COR-L47 (cell line): ENCODE measurements around the gene CELF4.

Source experiments
- DNase-seq: peaks from one replicate; lab custom pipeline; 2025; lab: John Stamatoyannopoulos, UW

Gene CELF4

GRCh38 chr18:37317486-37317885 is 248.1 kb downstream of the CELF4 start:
- DNase-seq = no peak

- DNase-seq = no peak
Observed at GRCh38 chr18:37316468-37316867, 249.1 kb downstream of the CELF4 start.

DNA sequence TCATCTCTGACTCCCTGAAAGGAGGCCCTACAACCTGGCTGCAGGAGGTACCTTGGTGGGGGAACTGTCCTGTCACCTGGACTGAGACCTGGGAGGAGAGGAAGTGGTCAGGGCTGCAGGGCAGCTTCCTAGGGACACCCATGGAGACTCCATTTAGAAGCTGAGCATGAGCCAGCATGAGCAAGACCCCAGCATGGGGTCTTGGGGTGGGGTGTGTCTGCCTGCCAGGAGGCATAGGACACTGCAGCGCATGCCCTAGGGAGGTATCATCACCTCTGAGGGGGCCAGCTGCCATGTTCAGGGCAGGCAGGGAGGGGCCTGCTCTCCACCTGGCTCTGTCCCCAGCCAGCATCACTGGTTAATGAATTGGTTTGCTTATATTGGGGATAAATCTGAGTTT is 249.7 kb downstream of the CELF4 start:
- DNase-seq = peak; percentile 54

DNA sequence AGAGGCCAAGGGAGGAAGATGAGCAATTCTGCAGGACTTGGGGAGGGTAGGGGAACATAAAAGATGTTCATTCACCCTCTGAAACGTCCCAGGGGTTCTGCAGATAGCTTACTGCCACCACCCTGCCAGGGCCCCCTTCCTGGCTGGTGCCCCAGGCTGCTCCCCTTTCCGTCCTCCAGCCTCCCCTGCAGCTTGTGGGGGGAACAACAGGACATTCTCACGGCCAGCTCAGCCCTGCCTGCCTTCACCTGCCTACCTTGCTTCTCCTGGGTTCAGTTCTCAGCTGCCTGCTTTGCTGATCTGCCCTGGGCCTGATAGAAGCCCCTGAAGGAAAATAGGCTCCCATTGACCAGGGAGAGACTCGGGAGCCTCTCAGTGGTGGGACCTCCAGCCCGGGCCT is 251.1 kb downstream of the CELF4 start:
- DNase-seq = no peak

DNA sequence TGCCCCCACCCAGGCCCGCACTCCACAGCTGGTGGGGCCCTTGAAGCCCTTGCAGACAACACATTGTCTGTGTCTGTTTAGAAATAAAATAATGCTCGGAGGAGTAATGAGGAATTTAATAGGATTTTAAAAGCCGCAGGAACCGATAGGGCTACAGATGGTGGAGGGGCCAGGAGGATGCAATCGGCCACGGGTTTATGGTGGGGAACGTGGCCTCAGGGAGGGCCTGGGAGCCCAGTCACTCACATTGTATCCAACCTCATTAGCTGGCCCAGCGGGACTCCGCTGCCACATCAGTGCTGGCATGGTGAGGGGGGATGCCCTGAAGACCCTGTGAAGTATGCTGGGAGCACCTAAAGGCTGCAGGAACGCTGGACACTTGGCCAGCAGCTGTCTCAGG is 252.0 kb downstream of the CELF4 start:
- DNase-seq = no peak

DNA sequence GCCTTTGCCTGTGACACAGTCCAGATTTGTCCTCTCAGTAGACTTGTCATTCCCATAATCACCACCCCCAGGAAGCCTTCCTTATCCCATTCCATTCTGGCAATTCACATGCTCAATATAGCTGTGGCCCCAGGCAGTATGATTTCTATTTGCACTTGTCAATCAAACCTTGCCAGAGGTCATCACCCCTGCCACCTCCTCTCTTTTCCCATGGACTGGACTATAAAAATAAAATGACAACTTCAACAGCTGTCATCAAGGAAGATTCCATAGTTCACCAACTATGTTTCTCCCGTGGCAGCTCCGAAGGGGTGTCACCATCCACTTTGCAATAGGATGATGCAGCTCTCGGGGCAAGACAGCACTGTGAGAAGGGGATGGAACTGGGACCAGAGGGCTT is 255.7 kb downstream of the CELF4 start:
- DNase-seq = no peak

DNA sequence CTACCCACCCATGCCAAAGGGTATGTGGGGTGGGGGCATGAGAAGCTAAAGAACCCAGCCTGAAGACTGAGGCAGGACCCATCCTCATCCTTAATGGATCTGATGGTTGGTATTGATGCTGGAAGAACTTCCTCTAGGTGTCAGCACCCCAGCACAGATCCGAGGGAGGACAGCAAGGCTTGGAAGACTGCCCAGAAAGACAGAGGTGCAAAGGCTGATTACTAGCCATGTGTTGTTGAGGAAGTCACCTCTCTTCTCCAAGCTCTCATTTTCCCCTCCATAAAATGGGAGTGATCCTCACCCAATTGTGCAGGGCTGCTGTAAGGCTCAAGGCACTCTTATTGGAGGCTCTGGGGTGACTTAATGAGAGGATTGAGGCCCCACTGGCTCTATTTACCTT is 256.5 kb downstream of the CELF4 start:
- DNase-seq = peak; percentile 69

- DNase-seq = no peak
Observed at GRCh38 chr18:37307181-37307580, 258.4 kb downstream of the CELF4 start.

DNA sequence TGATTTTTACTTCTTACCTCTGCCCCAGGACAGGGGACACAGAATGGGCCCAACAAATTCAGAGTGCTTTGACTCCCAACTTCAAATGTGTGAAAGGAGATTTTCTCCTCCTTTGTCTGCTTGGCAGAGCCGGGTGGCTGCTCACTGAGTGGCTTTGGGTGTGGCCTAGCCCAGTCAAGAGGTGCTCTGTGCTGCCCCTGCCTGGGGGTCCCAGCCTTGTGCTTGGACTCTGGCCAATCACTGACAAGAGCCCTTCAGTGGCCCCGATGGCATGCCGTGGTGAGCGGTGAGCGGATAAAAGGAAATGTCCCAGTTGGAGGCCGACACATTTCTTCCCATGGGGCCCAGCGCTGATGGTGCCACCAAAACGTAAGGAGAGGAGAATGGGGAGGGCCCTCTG is 259.2 kb downstream of the CELF4 start:
- DNase-seq = no peak

- no peak for DNase-seq
Observed at GRCh38 chr18:37305066-37305465, 260.5 kb downstream of the CELF4 start.

- DNase-seq = no peak
Observed at GRCh38 chr18:37304012-37304680, 261.5 kb downstream of the CELF4 start.

DNA sequence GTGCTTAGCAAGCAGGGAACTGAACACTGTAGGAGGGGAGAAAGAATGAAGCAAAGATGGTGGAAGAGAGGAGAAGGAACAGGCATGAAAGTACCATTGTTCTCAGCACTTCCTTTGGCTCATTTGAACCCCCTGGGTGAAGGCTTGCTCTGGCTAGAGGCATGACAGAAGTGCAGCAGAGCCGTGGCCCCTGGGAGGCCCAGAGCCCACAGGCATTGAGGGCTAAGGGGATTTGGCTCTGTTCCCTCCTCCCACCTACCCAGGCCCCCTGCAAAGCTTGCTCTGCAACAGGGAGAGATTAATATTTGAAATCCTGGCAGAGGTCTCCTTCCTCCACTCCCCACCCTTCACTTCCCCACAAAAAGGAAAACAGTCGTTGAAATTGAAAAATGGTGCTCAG is 262.6 kb downstream of the CELF4 start:
- DNase-seq = no peak

DNA sequence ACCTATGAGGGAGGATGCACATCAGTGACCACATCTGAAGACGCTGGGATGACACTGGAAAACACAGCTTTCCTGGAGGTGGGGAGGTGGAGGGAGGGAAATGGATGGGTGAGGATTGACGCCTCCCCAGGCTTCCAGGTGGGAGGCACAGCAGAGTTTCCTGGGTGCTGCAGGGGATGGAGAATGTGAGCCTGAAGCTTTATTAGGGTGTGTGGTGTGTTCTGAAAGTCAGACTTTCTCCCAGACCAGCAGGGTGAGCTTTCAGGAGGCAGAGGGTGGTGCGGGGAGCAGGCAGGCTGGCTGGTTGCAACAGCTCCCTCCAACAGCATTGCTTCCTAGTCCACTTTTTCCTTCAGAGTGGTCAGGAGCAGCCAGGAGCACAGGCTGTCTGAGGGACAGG is 263.1 kb downstream of the CELF4 start:
- no peak for DNase-seq

DNA sequence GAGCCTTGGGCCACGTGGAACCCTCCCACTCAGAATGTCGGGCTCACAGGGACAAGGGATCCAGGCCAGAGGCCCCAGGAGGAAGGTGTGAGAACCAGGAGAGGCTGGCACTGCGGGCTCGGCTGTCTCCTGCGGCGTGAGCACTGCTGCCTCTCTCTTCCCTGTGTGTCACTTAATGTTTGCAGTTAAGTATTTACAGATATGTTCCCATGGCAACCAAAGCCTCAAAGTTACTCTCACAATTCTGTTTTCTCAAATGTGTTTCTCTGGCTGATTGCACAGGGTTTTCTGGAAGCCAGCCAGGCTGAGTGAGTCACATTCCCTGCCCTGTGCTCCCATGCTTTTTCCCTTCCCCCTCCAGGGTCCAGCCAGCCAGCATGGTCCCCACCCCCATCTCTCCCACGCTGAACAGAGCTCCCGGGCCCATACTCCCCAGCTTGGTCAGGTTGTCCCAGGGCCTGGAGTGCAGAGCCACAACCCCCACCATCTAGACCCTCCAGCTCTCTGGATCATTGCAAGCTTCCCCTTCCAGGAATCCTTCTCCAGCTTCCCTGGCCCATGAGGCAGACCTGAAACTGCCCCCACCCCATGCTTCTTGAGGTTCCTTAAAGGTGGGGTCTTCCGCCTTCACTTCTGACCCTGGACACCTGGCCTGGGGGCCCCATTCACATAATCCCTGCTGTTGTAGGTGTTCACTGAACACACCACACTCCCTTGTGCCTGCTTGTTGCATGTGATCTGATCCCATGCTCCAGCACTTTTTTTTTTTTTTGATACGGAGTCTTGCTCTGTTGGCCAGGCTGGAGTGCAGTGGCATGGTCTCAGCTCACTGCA is 265.9 kb downstream of the CELF4 start:
- DNase-seq = peak; percentile 100

- no peak for DNase-seq
Observed at GRCh38 chr18:37298816-37299215, 266.8 kb downstream of the CELF4 start.

- DNase-seq = no peak
Observed at GRCh38 chr18:37297106-37297505, 268.5 kb downstream of the CELF4 start.

GRCh38 chr18:37294951-37295350 is 270.6 kb downstream of the CELF4 start:
- DNase-seq = no peak

DNA sequence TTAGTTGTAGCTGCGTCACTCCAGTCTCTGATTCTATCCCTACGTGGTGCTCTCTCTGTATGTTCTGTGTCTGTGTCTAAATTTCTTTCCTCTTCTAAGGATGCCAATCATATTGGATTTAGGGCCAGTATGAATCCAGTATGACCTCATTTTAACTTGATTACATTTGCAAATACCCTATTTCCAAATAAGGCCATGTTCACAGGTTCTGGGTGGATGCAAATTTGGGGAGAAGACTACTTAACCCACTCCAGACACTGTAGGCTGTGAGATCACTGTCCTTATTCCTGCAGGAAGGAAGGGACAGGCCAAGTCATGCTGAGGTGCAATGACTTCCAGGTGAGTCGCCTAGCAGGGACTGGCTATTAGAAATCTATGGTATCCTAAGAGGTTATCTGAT is 272.2 kb downstream of the CELF4 start:
- DNase-seq = no peak

DNA sequence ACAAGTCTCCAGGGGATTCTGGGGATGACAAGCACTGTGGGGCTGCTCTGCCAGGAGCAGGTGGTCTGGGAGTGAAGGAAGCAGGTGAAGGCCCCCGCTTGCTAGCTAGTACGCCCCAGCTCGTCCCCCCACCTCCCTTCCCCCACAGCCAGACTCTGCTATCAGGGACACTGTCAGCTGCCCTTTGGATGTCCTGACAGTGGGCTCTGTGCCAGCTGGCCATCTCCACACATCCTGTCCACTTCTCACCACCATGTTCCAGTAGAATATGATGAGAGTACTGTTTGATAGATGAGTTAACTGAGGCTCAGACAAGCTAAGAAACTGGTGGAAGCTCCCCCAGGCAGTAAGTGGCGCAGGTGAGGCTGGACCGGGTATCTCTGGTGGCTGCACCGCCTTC is 276.2 kb downstream of the CELF4 start:
- no peak for DNase-seq

DNA sequence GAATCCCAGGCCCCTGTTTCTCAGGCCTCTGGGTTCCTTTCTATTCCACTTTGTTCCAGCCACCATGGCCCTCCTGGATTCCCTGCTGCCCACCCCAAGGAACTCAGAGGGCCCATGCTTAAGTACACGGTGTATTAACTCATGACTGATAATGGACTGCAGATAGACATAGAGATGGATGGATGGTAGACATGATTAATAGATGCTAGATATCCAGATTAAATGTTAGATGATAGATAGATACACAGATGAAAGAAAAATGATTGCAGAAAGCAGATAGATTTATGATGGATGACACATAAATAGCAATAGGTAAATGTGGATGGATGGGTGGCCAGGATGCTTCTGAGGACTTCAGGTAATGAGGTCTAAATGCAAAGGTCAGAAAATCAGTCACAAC is 278.0 kb downstream of the CELF4 start:
- DNase-seq = no peak

GRCh38 chr18:37286801-37287200 is 278.8 kb downstream of the CELF4 start:
- no peak for DNase-seq

- no peak for DNase-seq
Observed at GRCh38 chr18:37285825-37286224, 279.8 kb downstream of the CELF4 start.

DNA sequence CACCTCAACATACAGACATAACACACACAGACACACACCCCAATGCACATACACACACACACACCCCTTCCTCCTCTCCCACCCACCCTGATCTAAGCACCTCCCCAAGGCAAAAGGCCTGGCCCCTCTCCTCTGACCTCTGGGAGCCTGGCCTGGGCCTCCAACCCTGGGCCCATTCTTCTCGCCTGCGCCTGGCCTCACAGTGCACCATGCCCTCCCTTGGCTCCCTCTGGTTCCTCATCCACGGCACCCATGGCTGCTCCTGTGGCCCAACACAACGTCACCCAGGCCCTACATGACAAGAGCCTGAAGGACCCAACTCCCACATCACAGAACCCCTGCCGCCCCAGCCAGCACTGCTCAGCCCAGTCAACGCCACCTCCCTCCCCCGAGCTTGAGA is 281.3 kb downstream of the CELF4 start:
- DNase-seq = no peak
